H1 (cell line): ENCODE results near the gene IFT27. TPM values are rescaled to one million over a fixed set of nuclear protein-coding genes. Genes with fewer than 3 reads are reported as not detected.

ENCODE experiments used
- CTCF ChIA-PET: fragments of 300-600 bp; sonication (Branson Sonifier 250); formaldehyde crosslinking; loops from one replicate; lab custom pipeline; 2021; ENCODE audit not compliant: partially characterized antibody; lab: Charles Lee
- POLR2A ChIA-PET: fragments of 300-600 bp; sonication (Branson Sonifier 250); formaldehyde crosslinking; loops from one replicate; lab custom pipeline; 2021; ENCODE audit warnings: inconsistent platforms; ENCODE audit not compliant: partially characterized antibody; lab: Charles Lee
- DNase-seq, 2 experiments: peaks; one replicate each; pipeline versions ENCODE4 v3.0.0 to v3.0.0-alpha.2; 2010 to 2022; ENCODE audit warnings: low spot score in 2 of 2, low read depth in 1 of 2, mixed read lengths in 1 of 2
- FAIRE-seq: peaks from 2 replicates; lab custom pipeline; 2011; peaks lifted over from hg19 to GRCh38; lab: Jason Lieb, UNC
- H2AFZ ChIP-seq: 2 replicates; pipeline ENCODE4 v1.8.1; 2012; ENCODE audit warnings: low read length, inconsistent platforms
- H2AK5ac ChIP-seq: 2 replicates; pipeline ENCODE4 v1.6.1; 2013; ENCODE audit warnings: low read depth, low read length
- H2BK120ac ChIP-seq: replicated peaks from 2 replicates; pipeline ENCODE3; 2013; ENCODE audit warnings: low read depth, low read length, inconsistent platforms
- H2BK12ac ChIP-seq: 2 replicates; pipeline ENCODE4 v1.6.1; 2013; ENCODE audit warnings: low read depth, low read length
- H2BK15ac ChIP-seq: 2 replicates; pipeline ENCODE4 v1.6.1; 2013; ENCODE audit warnings: low read length
- H2BK20ac ChIP-seq: 2 replicates; pipeline ENCODE4 v1.6.1; 2013; ENCODE audit warnings: low read length
- H2BK5ac ChIP-seq: 2 replicates; pipeline ENCODE4 v1.6.1; 2013; ENCODE audit warnings: low read depth, low read length
- H3K14ac ChIP-seq: 2 replicates; pipeline ENCODE4 v1.6.1; 2013; ENCODE audit warnings: inconsistent platforms; ENCODE audit not compliant: insufficient read length
- H3K18ac ChIP-seq: 2 replicates; pipeline ENCODE4 v1.6.1; 2013; ENCODE audit warnings: low read length; ENCODE audit errors: extremely low read depth
- H3K23ac ChIP-seq: 2 replicates; pipeline ENCODE4 v1.6.1; 2013; ENCODE audit warnings: inconsistent platforms; ENCODE audit not compliant: insufficient read length
- H3K23me2 ChIP-seq: 2 replicates; pipeline ENCODE4 v1.6.1; 2013; ENCODE audit warnings: low read depth, low read length
- H3K27ac ChIP-seq: 2 replicates; pipeline ENCODE4 v1.6.1; 2011; ENCODE audit warnings: low read depth, low read length, inconsistent platforms
- H3K27me3 ChIP-seq, 4 experiments: replicated peaks in 1 of 4; 1 replicate in 1 of 4; 2 replicates in 3 of 4; pipeline versions ENCODE4 v1.6.1 to v1.8.1; 2011 to 2013; ENCODE audit warnings: low read length in 3 of 4, mild to moderate bottlenecking in 3 of 4, inconsistent platforms in 2 of 4, mixed read lengths in 2 of 4, moderate library complexity in 1 of 4; ENCODE audit not compliant: control insufficient read depth in 3 of 4, insufficient read depth in 3 of 4; ENCODE audit errors: extremely low read depth in 1 of 4
- H3K36me3 ChIP-seq, 4 experiments: 2 replicates each; pipeline versions ENCODE4 v1.6.1 to v1.8.1; 2011 to 2013; ENCODE audit warnings: mild to moderate bottlenecking in 4 of 4, low read length in 3 of 4, moderate library complexity in 2 of 4, control low read depth in 1 of 4, inconsistent platforms in 1 of 4; ENCODE audit not compliant: insufficient read depth in 4 of 4, control insufficient read depth in 2 of 4
- H3K4ac ChIP-seq: replicated peaks from 2 replicates; pipeline ENCODE3; 2013; ENCODE audit warnings: low read length, low read depth, mixed read lengths, inconsistent platforms; ENCODE audit not compliant: insufficient read length
- H3K4me1 ChIP-seq, 4 experiments: replicated peaks in 1 of 4; 1 replicate in 1 of 4; 2 replicates in 3 of 4; pipeline versions ENCODE4 v1.6.1 to v1.8.1; 2011 to 2013; ENCODE audit warnings: low read length in 3 of 4, inconsistent platforms in 2 of 4, mixed read lengths in 1 of 4; ENCODE audit not compliant: insufficient read depth in 4 of 4, control insufficient read depth in 3 of 4
- H3K4me2 ChIP-seq, 2 experiments: 2 replicates each; pipeline versions ENCODE4 v1.6.1 to v1.8.1; 2011 to 2013; ENCODE audit warnings: low read depth in 2 of 2, low read length in 2 of 2, control low read depth in 1 of 2, inconsistent platforms in 1 of 2, mild to moderate bottlenecking in 1 of 2; ENCODE audit not compliant: insufficient read depth in 1 of 2
- H3K4me3 ChIP-seq, 4 experiments: fragments of 200-600, 300-600 bp in 1 of 4; sonication (generic), shearing (Covaris generic), sonication (Bioruptor Twin) in 1 of 4; 2 replicates each; pipeline versions ENCODE4 v1.5.1 to v1.8.1; 2011 to 2016; ENCODE audit warnings: low read length in 4 of 4, low read depth in 3 of 4, control low read depth in 2 of 4, inconsistent platforms in 2 of 4, mild to moderate bottlenecking in 2 of 4, mixed read lengths in 1 of 4, moderate library complexity in 1 of 4; ENCODE audit not compliant: insufficient read depth in 2 of 4; ENCODE audit errors: extremely low read depth in 1 of 4
- H3K56ac ChIP-seq: replicated peaks from 2 replicates; pipeline ENCODE3; 2013; ENCODE audit warnings: low read depth, mild to moderate bottlenecking, mixed read lengths, low read length, inconsistent platforms; ENCODE audit not compliant: insufficient read length
- H3K79me1 ChIP-seq: 2 replicates; pipeline ENCODE4 v1.6.1; 2013; ENCODE audit warnings: low read depth, low read length, control low read depth
- H3K79me2 ChIP-seq, 2 experiments: 2 replicates each; pipeline versions ENCODE4 v1.6.1 to v1.8.1; 2012 to 2013; ENCODE audit warnings: low read length in 2 of 2, mild to moderate bottlenecking in 2 of 2, inconsistent platforms in 1 of 2; ENCODE audit not compliant: insufficient read depth in 2 of 2, control insufficient read depth in 1 of 2
- H3K9ac ChIP-seq, 4 experiments: replicated peaks in 1 of 4; 1 replicate in 1 of 4; 2 replicates in 3 of 4; pipeline versions ENCODE4 v1.6.1 to v1.8.1; 2011 to 2013; ENCODE audit warnings: low read depth in 3 of 4, low read length in 3 of 4, control low read depth in 2 of 4, mild to moderate bottlenecking in 2 of 4, moderate library complexity in 2 of 4, inconsistent platforms in 1 of 4; ENCODE audit errors: extremely low read depth in 1 of 4
- H3K9me3 ChIP-seq, 2 experiments: 2 replicates each; pipeline versions ENCODE4 v1.6.1 to v1.8.1; 2012 to 2013; ENCODE audit warnings: mild to moderate bottlenecking in 2 of 2, moderate library complexity in 2 of 2, control low read depth in 1 of 2, inconsistent platforms in 1 of 2, low read depth in 1 of 2, low read length in 1 of 2, mixed read lengths in 1 of 2; ENCODE audit not compliant: insufficient read depth in 2 of 2
- H4K20me1 ChIP-seq, 2 experiments: replicated peaks in 1 of 2; 2 replicates each; pipeline versions ENCODE3 to v1.8.1; 2011 to 2013; ENCODE audit warnings: inconsistent platforms in 2 of 2, low read length in 2 of 2, mild to moderate bottlenecking in 1 of 2; ENCODE audit not compliant: insufficient read depth in 2 of 2, control insufficient read depth in 1 of 2
- H4K5ac ChIP-seq: 2 replicates; pipeline ENCODE4 v1.6.1; 2013; ENCODE audit warnings: low read length, low read depth, mixed read lengths, inconsistent platforms; ENCODE audit not compliant: insufficient read length
- H4K8ac ChIP-seq: 2 replicates; pipeline ENCODE4 v1.8.0; 2013; ENCODE audit warnings: mild to moderate bottlenecking, moderate library complexity, low read length, inconsistent platforms; ENCODE audit not compliant: insufficient read depth; ENCODE audit errors: extremely low read depth
- H4K91ac ChIP-seq: replicated peaks from 2 replicates; pipeline ENCODE3; 2013; ENCODE audit warnings: low read length, mixed read lengths, inconsistent platforms; ENCODE audit not compliant: insufficient read length
- USF2 ChIP-seq: IDR thresholded peaks from 2 replicates; pipeline ENCODE4 v1.6.1; 2011; ENCODE audit warnings: low read length, improper control_type of control experiment
- ZNF274 ChIP-seq: IDR thresholded peaks from 2 replicates; pipeline ENCODE4 v1.7.0; 2012; ENCODE audit warnings: low read length, borderline replicate concordance; ENCODE audit errors: extremely low read depth
- WGBS, 2 experiments: shearing (Covaris generic) in 1 of 2; methylation state at CpG; one replicate each; pipeline versions ENCODE4 v1.1.6 to v1.1.7; 2013 to 2015; ENCODE audit warnings: low lambda C conversion rate in 2 of 2, mixed read lengths in 2 of 2, inconsistent platforms in 1 of 2, low coverage in 1 of 2, missing lambda C conversion rate in 1 of 2; ENCODE audit not compliant: insufficient replicate concordance in 2 of 2, insufficient coverage in 1 of 2, insufficient read length in 1 of 2; ENCODE audit errors: extremely low coverage in 1 of 2, missing lambda C conversion rate in 1 of 2; 5-methylcytosine and 5-hydroxymethylcytosine counted together
- polyA plus RNA-seq, 7 experiments: library from polyadenylated mRNA; depleted of rRNA in 3 of 7; stranded (reverse) in 5 of 7; unstranded in 2 of 7; fragments of >200 nt in 5 of 7; fragments of 200-250 nt in 2 of 7; gene quantifications; 1 replicate in 5 of 7; 2 replicates in 1 of 7; 4 replicates in 1 of 7; pipeline versions ENCODE4 v1.2.1 to v1.2.3, GENCODE V29; 2011 to 2013; ENCODE audit warnings: missing spikeins in 2 of 7, mixed read lengths in 2 of 7
- total RNA-seq: library from RNA; stranded (reverse); fragmentation: NEBNext Ultra II Directional; extraction: Animal tissue kit (Norgen Biotek cat#: 25700); gene quantifications from 2 replicates; pipeline ENCODE4 v1.2.1, GENCODE V29; 2021

IFT27 gene
- total and polyA plus RNA-seq, 2 of the 8 experiments (the other 6 are each of a cell fraction or from before 2014, with no cell fraction given): 36.4 to 46.2 TPM

GRCh38 chr22:36756031-36756430 is 19.9 kb downstream of the IFT27 start:
- Histone ChIP-seq H3K4ac (no peak overlapping the region), H3K23me2 (no peaks in the 10 kb centered on the region), H4K20me1 (peaks cover 0 to 2% of the 10 kb centered on the region in 2 experiments), H3K27me3 (peaks cover 0 to 3% (median 0%) of the 10 kb centered on the region in 4 experiments; a peak in 2 of 7 replicates), H2BK15ac (no peak overlapping the region), H3K36me3 (no peaks in the 10 kb centered on the region), H3K56ac (no peak overlapping the region), H2AK5ac (no peak overlapping the region), H3K79me2 (no peaks in the 10 kb centered on the region), H3K4me3 (no peak overlapping the region), H4K5ac (no peak overlapping the region)
- WGBS, 2 experiments: 86% methylated on average over 4 of the region's 7 CpGs; no CpG with 5 or more reads in 1 of the 2 experiments
- no peak for DNase-seq
- no peak for FAIRE-seq
- TF ChIP-seq ZNF274 (no peak), USF2 (peak; percentile 14; the same call in 1 of the 2 replicates)
- TF ChIP-seq, all 59 proteins: peak for 1
- Histone ChIP-seq H3K14ac (no peak overlapping the region), H3K9me3 (no peaks in the 10 kb centered on the region), H3K23ac (no peak overlapping the region), H3K18ac (no peak overlapping the region), H3K79me1 (no peaks in the 10 kb centered on the region), H2BK20ac (no peak overlapping the region), H3K9ac (no peak overlapping the region), H4K91ac (no peak overlapping the region), H2BK12ac (no peak overlapping the region), H4K8ac (no peak overlapping the region; the same call in 1 of the 2 replicates), H2BK120ac (no peak overlapping the region), H3K4me1 (peaks cover 0 to 7% (median 0%) of the 10 kb centered on the region in 4 experiments; a peak in 2 of 7 replicates), H3K27ac (no peak overlapping the region), H3K4me2 (no peak overlapping the region), H2BK5ac (no peak overlapping the region), H2AFZ (no peak overlapping the region)
- ChIA-PET CTCF (interaction anchor here (0.6 to 5.4 kb wide), 23 partner anchors 9 to 221 kb away, joined by 3 to 60 read pairs (median 9); partner anchors contain the start of gene IFT27), POLR2A (no interaction called here)
